Kidney tubule cell (primary cell): ENCODE data around the gene UNG.

Experiments used
- DNase-seq: peaks from one replicate; pipeline ENCODE4 v3.0.0-alpha.2; 2018; ENCODE audit warnings: low spot score

UNG gene

DNA sequence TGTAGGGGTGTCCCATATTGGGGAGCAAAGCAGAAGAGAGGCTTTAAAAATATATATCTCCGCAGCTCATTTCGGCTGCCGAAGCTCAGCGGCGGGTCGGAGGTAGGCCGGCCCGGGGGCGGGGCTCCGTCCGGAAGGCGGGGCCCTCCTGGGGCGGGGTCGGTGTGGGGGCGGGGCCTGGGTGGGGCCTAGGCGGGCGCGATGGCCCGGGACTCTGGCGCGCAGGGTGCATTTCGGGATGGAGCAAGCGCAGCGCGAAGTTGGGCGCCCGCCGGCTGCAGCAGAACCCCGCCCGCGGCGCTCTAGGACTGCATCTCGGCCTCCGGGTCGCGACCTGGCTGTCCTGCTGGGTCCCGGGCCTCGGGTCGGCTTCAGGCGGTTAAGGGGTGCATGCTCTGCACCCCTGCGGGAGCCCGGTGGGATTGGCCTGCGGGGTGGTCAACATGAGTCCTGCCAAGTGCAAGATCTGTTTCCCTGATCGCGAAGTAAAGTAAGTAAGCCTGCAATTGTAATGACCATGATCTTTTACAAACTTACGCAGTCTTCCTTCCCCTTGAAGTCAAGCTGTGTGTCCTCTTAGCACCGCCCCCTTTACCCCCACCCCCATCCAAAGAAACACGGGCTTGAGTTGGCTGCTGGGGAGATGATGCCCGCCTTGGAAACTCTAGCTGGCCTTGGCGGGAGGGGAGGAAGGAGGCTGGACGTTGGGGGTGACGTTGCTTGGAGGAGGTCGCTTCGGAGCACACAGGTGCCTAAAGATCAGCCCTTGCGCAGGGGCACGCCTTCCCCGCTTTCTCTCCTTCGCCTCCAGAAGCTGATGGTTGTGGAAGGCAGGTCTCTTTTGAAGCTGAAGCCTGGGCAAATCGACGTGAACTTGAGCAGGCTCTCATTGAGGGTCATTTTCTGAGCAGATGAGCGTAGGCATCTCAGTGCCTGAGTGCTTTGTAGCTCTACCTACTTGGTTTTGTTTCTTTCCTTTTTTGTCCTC, 57.3 kb downstream of the UNG start:
- DNase-seq = peak; percentile 73

DNA sequence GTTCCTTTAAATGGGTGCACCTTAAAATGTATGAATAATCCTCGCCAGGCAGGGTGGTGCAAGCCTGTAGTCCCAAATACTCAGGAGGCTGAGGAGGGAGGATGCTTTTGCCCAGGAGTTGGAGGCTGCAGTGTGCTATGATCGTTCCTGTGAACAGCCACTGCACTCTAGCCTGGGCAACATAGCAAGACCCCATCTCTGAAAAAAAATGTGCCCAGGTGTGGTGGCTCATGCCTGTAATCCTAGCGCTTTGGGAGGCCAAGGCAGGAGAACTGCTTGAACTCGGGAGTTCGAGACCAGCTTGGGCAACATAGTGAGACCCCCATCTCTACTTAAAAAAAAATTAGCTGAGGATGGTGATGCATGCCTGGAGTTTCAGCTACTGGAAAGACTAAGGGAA, 58.6 kb downstream of the UNG start:
- no peak for DNase-seq

DNA sequence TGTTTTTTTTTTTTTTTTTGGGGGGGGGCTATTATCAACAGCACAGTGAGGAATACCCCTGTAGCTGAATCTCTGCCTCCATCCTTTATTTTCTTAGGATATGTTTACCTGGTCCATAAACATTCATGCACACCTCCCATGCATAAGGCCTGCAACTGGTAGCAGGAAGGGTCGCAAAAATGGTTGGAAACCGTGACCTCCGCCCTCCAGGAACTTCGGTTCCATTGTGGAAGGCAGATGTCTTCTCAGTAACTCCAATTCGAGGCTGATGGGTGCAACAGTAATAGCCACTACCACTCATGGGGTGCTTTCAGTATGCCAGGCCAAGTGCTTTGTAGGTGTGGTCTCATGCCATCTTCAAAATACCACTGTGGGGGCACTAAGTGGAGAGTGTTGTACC, 59.2 kb downstream of the UNG start:
- DNase-seq = no peak

DNA sequence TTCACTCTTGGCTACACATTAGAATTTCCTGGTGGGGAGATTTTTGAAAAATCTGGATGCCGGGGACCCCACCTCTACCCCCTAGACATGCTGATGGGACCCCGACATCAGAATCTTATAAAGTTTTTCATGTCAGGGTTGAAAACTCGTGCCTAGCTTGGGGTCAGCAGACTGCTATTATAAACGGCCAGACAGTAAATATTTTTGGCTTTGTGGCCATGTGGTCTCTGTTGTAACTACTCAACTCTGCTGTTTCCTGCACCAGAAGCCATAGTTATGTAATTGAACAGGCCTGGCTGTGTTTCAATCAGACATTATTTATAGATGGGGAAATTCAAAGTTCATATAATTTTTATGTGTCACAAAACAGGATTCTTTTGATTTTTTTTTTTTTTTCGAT, 60.6 kb downstream of the UNG start:
- DNase-seq = no peak

DNA sequence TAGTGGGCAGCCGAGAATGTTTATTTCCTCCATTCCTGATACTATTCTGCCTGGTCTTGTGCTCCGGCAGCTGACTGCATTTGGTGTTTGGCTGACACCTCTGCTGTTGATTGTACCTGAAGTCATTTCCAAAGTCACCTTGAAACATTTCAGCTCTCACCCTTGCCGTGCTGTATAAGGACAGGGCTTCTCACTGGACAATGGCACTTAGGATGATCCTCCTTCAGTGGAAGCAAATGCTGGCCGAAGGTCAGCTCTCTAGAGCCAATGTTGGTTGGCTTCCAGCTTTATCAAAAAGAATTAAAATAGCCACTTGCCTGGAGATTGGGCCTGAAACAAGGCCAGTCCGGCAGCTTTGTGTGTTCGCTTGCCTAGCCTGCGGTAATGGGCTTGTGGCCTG, 63.0 kb downstream of the UNG start:
- no peak for DNase-seq
